ENCODE data around the gene GLIPR1L1. TPM values are rescaled to one million over a fixed set of nuclear protein-coding genes. Genes with fewer than 3 reads are reported as not detected.

GLIPR1L1 gene
- total RNA-seq, 2 donors from 2014 or later, result not detected

Other genes starting within 250 kb of the GLIPR1L1 start
- gene KCNC2, start 124.8 kb upstream of the GLIPR1L1 start, total RNA-seq, result not detected
- gene CAPS2, start 4.3 kb upstream of the GLIPR1L1 start, total RNA-seq, result 1 to 10 TPM; 5.6 to 5.9 TPM
- gene GLIPR1L2, start 56.4 kb downstream of the GLIPR1L1 start, total RNA-seq, result not detected
- gene GLIPR1, start 146.1 kb downstream of the GLIPR1L1 start, total RNA-seq, result 10 to 100 TPM in 1 of 2 donors, 1 to 10 TPM in 1; 4.3 to 12.5 TPM
- 10 to 100 TPM; 31.4 to 32.0 TPM for gene KRR1, start 176.9 kb downstream of the GLIPR1L1 start, total RNA-seq